C4-2B (cell line): ENCODE measurements around the gene DNM3.

Source experiments
- H3K27ac ChIP-seq: fragments of 450-650 bp; 2 replicates; pipeline ENCODE4 v1.5.1; 2017
- ZFX ChIP-seq: fragments of 450-650 bp; IDR thresholded peaks from 2 replicates; pipeline ENCODE4 v1.6.1; 2017
- TF ChIP-seq, protein P1 (sequence below): fragments of 450-650 bp; conservative IDR thresholded peaks from 2 replicates; pipeline ENCODE4 v1.5.1; 2017; ENCODE audit warnings: mild to moderate bottlenecking

The DNM3 gene

DNA sequence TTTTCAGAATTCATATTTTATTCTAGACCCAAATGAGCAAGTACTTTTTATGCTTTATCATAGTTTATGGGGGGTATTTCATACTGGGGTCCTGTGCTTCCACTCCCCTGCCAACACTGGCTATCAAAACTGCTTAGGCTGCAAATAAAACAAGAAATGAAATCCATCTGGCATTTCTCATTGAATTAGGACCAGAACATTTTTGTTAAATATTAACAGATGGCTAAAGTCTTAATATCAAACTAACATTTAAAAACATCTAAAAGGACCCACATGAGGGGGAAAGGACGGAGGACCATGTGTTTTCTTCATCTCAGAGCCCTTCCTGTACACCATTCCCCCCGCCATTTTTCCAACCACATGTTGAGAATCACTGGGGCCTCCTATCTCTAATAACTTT lies 411.7 kb downstream of the DNM3 start:
- no peak overlapping the region for H3K27ac ChIP-seq
- TF ChIP-seq, protein P1, sequence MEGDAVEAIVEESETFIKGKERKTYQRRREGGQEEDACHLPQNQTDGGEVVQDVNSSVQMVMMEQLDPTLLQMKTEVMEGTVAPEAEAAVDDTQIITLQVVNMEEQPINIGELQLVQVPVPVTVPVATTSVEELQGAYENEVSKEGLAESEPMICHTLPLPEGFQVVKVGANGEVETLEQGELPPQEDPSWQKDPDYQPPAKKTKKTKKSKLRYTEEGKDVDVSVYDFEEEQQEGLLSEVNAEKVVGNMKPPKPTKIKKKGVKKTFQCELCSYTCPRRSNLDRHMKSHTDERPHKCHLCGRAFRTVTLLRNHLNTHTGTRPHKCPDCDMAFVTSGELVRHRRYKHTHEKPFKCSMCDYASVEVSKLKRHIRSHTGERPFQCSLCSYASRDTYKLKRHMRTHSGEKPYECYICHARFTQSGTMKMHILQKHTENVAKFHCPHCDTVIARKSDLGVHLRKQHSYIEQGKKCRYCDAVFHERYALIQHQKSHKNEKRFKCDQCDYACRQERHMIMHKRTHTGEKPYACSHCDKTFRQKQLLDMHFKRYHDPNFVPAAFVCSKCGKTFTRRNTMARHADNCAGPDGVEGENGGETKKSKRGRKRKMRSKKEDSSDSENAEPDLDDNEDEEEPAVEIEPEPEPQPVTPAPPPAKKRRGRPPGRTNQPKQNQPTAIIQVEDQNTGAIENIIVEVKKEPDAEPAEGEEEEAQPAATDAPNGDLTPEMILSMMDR = no peak
- no peak for TF ChIP-seq ZFX

DNA sequence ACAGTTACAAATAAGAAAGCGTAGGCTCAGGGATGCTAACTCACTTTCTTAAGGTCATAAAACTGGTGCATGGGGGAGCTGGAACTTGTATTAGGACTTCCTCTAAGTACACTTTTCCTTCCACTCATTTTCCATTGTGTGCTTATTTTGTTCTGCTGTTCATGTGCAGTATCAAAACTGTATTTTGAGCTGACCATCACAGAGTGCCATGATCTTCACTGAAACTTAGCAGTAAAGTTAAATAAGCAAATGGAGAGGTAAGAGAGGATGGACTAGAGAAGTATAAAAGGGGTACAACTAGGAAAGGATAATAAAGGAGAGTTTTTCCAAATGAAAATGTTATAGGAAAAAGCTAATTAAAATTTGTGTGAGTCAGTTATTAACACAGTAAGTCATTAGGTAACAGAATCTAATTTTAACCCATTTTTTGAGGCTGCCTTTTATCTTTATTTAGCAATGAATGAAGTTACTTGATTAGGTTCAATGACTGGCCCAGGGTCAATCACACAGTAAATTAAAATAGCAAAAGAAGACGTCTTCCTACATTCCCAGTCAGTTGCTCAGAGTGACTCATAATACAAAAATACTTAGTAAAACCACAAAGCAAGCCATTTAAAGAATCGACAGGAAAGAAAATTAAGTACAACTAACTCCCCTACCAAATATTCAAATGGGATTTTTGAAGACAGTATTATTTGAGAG lies 413.4 kb downstream of the DNM3 start:
- TF ChIP-seq ZFX = no peak
- TF ChIP-seq, protein P1 = no peak
- no peak overlapping the region for H3K27ac ChIP-seq

DNA sequence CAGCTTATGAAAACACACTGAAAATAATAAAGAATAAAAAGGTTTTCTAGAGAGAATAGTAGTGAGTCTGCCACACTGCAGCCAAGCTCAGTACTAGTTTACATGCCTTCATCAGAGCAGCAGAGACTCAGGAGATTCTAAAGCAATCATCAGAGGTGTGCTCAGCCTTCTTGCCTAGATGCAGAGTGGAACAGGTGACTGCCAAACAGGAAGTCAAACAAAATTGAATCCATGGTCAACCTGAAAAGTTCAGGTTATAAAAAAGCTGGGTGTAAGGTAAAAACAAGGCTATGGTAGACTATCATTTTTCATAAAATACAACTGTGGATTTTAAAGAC lies 413.9 kb downstream of the DNM3 start:
- no peak overlapping the region for H3K27ac ChIP-seq
- TF ChIP-seq ZFX = no peak
- TF ChIP-seq, protein P1 = no peak

DNA sequence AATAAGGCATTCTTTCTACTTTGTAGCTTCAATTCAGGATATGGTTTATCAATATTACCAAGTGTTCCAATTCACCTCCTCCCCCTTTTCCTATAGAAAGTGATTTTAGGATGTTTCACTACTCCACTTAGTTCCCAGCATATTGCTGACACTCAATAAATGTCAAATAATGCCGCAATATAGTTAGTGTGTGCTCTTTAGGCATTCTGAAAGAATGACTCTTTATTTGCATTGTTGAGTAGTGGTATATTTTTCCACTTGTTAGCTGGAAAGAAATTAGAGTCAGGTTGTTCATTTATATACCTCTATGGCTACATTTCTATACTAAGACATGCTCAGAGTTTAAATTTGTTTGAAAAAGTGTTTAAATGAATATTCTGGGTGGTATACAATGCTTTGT lies 424.6 kb downstream of the DNM3 start:
- TF ChIP-seq, protein P1 = no peak
- no peak for TF ChIP-seq ZFX

DNA sequence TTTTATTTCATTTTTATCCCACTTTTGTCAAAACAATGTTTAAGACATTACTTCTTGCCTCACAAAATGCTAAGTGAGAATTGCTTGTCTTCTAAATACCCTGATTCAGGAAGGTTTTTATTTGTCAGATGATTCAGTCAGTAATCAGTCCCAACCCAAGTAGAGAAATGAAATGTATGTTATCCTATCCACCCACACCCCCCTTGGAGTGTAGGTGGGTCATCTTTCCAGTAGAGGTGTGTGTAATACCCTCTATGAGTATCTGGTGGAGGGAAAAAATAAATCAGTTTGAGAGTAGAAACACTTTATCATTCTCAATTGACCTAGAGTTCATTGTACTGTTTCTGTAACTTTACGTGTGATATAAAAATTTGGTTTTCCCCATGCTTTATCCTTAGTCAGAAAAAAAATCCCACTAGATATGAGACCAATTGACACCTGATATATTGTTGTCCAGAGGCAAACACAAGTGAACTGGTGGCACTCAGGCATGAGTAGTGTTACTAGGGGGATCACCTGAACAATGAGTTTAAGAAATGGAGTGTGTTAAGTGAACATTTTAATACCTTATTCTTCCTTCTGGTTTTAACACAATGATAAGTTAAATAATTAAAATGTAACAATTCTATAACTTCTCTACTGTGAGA lies 425.4 kb downstream of the DNM3 start:
- TF ChIP-seq ZFX = no peak
- TF ChIP-seq, protein P1 = no peak
- H3K27ac ChIP-seq = no peak overlapping the region

More for the DNA sequence above, 424.6 kb downstream of the DNM3 start:
- no peak overlapping the region for H3K27ac ChIP-seq

DNA sequence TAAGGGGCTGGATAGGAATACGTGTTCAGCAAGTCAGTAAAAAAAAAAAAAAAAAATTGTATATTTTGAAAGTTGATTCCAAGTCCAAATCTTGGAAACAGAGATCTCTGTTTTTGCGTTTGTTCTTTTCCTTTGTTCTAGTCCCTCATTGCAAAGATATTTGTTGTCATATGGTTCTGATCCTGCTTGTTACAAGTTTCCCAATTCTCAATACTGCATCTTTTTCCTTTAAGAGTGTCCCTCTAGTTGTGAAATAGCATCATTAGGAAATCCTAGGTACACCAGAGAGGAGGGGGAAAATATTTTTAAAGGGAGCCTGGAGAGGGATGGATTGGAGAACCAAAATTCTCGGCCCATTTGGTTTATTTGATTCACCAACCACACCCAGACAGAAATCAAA lies 426.9 kb downstream of the DNM3 start:
- no peak overlapping the region for H3K27ac ChIP-seq
- no peak for TF ChIP-seq ZFX
- TF ChIP-seq, protein P1 = no peak

DNA sequence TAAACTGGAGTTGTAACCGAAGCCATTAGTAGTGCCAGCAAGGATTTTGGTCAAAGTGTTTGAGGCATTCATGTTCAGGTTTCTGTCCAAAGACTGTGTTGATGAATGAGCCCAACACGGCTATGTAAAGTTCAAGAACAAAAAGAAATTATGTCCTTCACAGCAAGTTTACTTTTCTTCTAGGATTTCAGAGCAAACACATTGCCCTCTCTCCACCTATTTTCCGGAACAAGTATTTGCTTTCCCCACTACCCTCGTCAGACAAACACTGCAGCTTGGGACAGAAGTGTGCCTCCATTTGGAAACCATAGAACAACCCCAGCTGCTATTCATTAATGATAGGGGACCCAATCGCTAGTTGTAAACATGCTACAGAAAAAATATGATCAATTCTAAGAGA lies 427.8 kb downstream of the DNM3 start:
- no peak overlapping the region for H3K27ac ChIP-seq
- TF ChIP-seq ZFX = no peak
- TF ChIP-seq, protein P1 = no peak
